Cardiac atrium fibroblast (primary cell): ENCODE data around the gene DCDC2. TPM values are rescaled to one million over a fixed set of nuclear protein-coding genes. Genes with fewer than 3 reads are reported as not detected.

Experiments
- total RNA-seq: library from RNA; depleted of rRNA; stranded (reverse); fragments of >200 nt; gene quantifications from 2 replicates; pipeline ENCODE4 v1.2.3, GENCODE V29; 2015

DCDC2 gene
- total RNA-seq, result not detected in 2 replicates

GRCh38 chr6:24357336-24358218 is at the start of gene DCDC2:
Gene DCDC2, minus strand, starts transcription at chr6:24358059. Its CDS starts 309 bp downstream, at chr6:24357750.

GRCh38 chr6:24402697-24403500 is 45.0 kb upstream of the DCDC2 start, which contains the start of gene MRS2:
Gene MRS2, plus strand, starts transcription at chr6:24402936. Its CDS starts 111 bp downstream, at chr6:24403047.

GRCh38 chr6:24125980-24126379 is 231.9 kb downstream of the DCDC2 start, which contains the start of gene NRSN1:
Gene NRSN1, plus strand, starts transcription at chr6:24126215. Its CDS starts 8,113 bp downstream, at chr6:24134328.

Other genes starting within 250 kb of the DCDC2 start
- not detected in 2 replicates for gene NRSN1, start 231.8 kb downstream of the DCDC2 start, total RNA-seq
- 13.2 and 22.8 TPM in 2 replicates for gene MRS2, start 44.9 kb upstream of the DCDC2 start, total RNA-seq
- 1.8 TPM in 1 of 2 replicates, not detected in the other for gene GPLD1, start 131.5 kb upstream of the DCDC2 start, total RNA-seq
- gene ALDH5A1, start 136.9 kb upstream of the DCDC2 start, total RNA-seq, result 1.4 and 1.6 TPM in 2 replicates